Fibroblast of lung (primary cell): ENCODE data around the gene LRP8.

Source experiments
- CTCF ChIP-seq, 2 donors: IDR thresholded peaks in 1 of 2; conservative IDR thresholded peaks in 1 of 2; 1 replicate in 1 of 2; 2 replicates in 1 of 2; pipeline ENCODE4 v1.5.1; 2011 to 2012; ENCODE audit warnings: low read length in 2 of 2, control low read depth in 1 of 2, inconsistent platforms in 1 of 2, low read depth in 1 of 2, mild to moderate bottlenecking in 1 of 2
- EZH2 ChIP-seq: IDR thresholded peaks from 2 replicates; pipeline ENCODE4 v1.5.1; 2012; ENCODE audit warnings: low read length, control low read depth, mild to moderate bottlenecking; ENCODE audit errors: missing control alignments

GRCh38 chr1:53293123-53293522 lies 34.7 kb downstream of the LRP8 start:
- TF ChIP-seq EZH2 = no peak
- TF ChIP-seq CTCF (conservative IDR thresholded peaks at IDR 0.05 in 1 of 2, IDR thresholded peaks at IDR 0.05 in 1 of 2; ENCODE audit: low read depth in 1 of 2, low read length in 2 of 2) = no peak
